Osteocyte (in vitro differentiated cells): ENCODE measurements around the gene XRCC1. TPM values are rescaled to one million over a fixed set of nuclear protein-coding genes. Genes with fewer than 3 reads are reported as not detected.
"Not testable (repeated sequence)": the region's sequence is repeated elsewhere in the genome, so short reads cannot be mapped to it uniquely, and the experiment has no call there.

Experiments
- DNase-seq: peaks from one replicate; pipeline ENCODE4 v3.0.0; 2021; ENCODE audit warnings: mixed read lengths; ENCODE audit not compliant: unreplicated experiment; ENCODE audit errors: extremely low spot score
- H3K27ac Mint-ChIP-seq: one replicate; pipeline ENCODE4 v1.8.0; 2021; ENCODE audit warnings: mild to moderate bottlenecking, mixed read lengths; ENCODE audit not compliant: unreplicated experiment
- H3K27me3 Mint-ChIP-seq: one replicate; pipeline ENCODE4 v1.8.0; 2021; ENCODE audit warnings: mixed read lengths; ENCODE audit not compliant: unreplicated experiment
- H3K36me3 Mint-ChIP-seq: one replicate; pipeline ENCODE4 v1.8.0; 2021; ENCODE audit warnings: mixed read lengths; ENCODE audit not compliant: unreplicated experiment
- H3K4me1 Mint-ChIP-seq: one replicate; pipeline ENCODE4 v1.8.0; 2021; ENCODE audit warnings: mixed read lengths; ENCODE audit not compliant: unreplicated experiment
- H3K4me3 Mint-ChIP-seq: one replicate; pipeline ENCODE4 v1.8.0; 2021; ENCODE audit warnings: mild to moderate bottlenecking, moderate library complexity, mixed read lengths; ENCODE audit not compliant: unreplicated experiment
- H3K9me3 Mint-ChIP-seq: one replicate; pipeline ENCODE4 v1.8.0; 2021; ENCODE audit warnings: mixed read lengths; ENCODE audit not compliant: unreplicated experiment
- total RNA-seq: library from RNA; stranded (reverse); gene quantifications from 2 replicates; pipeline ENCODE4 v1.2.1, GENCODE V29; 2021
- TF ChIP-seq, protein P1 (sequence below): fragments of 200-600 bp; sonication (generic); IDR thresholded peaks from 2 replicates; pipeline ENCODE4 v1.5.0; 2021; ENCODE audit warnings: antibody characterized with exemption, mild to moderate bottlenecking, moderate library complexity

Gene XRCC1
- total RNA-seq, 1 donor from 2014 or later = 43.2 TPM

DNA sequence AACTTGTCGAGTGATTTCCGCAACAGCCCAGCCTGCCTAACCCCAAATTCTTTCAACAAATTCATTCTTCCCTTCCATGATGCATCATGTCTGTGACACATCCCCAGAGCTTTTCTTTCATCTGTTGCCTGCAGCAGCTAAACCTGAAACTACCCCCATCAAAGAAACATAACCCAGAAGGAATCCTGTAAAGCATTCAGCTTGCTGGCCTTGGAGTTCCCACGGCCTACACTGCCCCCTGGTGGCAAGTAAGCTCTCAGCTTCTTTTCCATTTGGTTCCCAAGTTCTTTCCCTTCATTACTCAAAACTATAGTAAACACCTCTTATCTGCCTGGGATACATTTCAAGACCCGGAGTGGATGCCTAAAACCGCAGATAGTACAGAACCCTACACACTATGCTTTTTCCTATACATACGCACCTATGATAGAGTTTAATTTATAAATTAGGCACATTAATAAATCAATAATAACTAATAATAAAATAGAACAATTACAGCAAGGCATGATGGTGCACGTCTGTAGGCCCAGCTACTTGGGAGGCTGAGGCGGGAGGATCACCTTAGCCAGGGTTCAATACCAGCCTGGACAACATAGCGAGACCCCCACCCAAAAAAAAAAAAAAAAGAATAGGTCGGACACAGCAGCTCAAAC is 55.8 kb downstream of the XRCC1 start:
- Mint-ChIP-seq H3K27me3 (no peaks in the 10 kb centered on the region), H3K36me3 (peaks cover 5% of the 10 kb centered on the region), H3K9me3 (no peaks in the 10 kb centered on the region), H3K4me3 (no peak overlapping the region), H3K4me1 (peaks cover 15% of the 10 kb centered on the region), H3K27ac (peak overlapping the region; percentile 20)
- TF ChIP-seq, protein P1, sequence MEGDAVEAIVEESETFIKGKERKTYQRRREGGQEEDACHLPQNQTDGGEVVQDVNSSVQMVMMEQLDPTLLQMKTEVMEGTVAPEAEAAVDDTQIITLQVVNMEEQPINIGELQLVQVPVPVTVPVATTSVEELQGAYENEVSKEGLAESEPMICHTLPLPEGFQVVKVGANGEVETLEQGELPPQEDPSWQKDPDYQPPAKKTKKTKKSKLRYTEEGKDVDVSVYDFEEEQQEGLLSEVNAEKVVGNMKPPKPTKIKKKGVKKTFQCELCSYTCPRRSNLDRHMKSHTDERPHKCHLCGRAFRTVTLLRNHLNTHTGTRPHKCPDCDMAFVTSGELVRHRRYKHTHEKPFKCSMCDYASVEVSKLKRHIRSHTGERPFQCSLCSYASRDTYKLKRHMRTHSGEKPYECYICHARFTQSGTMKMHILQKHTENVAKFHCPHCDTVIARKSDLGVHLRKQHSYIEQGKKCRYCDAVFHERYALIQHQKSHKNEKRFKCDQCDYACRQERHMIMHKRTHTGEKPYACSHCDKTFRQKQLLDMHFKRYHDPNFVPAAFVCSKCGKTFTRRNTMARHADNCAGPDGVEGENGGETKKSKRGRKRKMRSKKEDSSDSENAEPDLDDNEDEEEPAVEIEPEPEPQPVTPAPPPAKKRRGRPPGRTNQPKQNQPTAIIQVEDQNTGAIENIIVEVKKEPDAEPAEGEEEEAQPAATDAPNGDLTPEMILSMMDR = peak; percentile 95
- peak; percentile 91 for DNase-seq

DNA sequence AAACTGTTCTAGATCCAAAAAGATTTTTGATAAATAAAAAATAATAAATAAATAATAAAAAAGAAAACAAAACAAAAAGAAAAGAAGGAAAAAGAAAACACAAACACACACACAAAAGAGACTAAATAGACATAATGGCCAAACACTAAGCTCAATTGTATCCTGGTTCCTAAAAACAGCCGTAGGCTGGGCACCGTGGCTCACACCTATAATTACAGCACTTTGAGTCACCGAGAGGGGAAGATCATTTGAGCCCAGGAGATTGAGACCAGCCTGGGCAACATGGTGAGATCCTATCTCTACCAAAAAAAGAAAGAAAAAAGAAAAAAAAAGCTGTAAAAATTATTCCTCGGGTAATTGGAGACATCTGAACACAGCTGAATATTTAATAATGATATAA is 57.3 kb downstream of the XRCC1 start:
- H3K36me3 Mint-ChIP-seq = peaks cover 9% of the 10 kb centered on the region
- no peaks in the 10 kb centered on the region for H3K9me3 Mint-ChIP-seq
- DNase-seq = no peak
- TF ChIP-seq, protein P1 = no peak
- H3K4me3 Mint-ChIP-seq = no peak overlapping the region
- no peak overlapping the region for H3K27ac Mint-ChIP-seq
- no peaks in the 10 kb centered on the region for H3K27me3 Mint-ChIP-seq
- peaks cover 11% of the 10 kb centered on the region for H3K4me1 Mint-ChIP-seq

DNA sequence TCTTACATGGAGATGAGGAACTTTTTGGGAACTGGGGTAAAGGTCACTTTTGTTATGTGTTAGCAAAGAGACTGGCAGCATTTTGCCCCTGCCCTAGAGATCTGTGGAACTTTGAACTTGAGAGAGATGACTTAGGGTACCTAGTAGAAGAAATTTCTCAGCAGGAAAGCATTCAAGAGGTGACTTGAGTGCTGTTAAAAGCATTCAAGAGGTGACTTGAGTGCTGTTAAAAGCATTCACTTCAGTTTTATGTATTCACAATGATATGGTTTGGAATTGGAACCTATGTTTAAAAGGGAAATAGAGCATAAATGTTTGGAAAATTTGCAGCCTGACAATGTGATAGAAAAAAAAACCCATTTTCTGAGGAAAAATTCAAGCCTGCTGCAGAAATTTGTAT is 62.9 kb downstream of the XRCC1 start:
- H3K9me3 Mint-ChIP-seq, DNase-seq, H3K27ac Mint-ChIP-seq, H3K27me3 Mint-ChIP-seq, H3K4me1 Mint-ChIP-seq, H3K4me3 Mint-ChIP-seq: not testable (repeated sequence)
- peaks cover 27% of the 10 kb centered on the region for H3K36me3 Mint-ChIP-seq

DNA sequence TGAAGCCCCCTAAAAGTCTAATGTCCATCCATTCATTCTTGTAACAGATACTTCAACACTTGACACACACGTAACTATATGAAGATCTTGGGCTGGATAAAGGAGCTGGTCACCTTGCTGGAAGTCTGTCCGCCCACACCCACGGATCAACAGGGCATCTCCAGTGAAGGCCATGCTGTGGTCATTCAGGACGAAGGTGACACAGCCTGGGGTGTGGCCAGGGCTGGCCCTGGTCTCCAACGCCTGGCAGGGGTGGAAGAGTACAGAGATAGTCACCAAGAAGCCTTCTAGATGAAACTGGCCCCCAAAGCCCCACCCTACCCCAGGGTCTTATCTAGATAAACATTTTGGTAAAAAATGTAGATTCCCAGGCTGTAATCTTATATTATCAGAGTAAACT is 64.0 kb downstream of the XRCC1 start:
- Mint-ChIP-seq H3K4me1 (no peaks in the 10 kb centered on the region), H3K36me3 (peaks cover 27% of the 10 kb centered on the region), H3K27me3 (no peaks in the 10 kb centered on the region), H3K27ac (no peak overlapping the region), H3K9me3 (no peaks in the 10 kb centered on the region), H3K4me3 (no peak overlapping the region)
- DNase-seq = no peak
- TF ChIP-seq, protein P1 = no peak

DNA sequence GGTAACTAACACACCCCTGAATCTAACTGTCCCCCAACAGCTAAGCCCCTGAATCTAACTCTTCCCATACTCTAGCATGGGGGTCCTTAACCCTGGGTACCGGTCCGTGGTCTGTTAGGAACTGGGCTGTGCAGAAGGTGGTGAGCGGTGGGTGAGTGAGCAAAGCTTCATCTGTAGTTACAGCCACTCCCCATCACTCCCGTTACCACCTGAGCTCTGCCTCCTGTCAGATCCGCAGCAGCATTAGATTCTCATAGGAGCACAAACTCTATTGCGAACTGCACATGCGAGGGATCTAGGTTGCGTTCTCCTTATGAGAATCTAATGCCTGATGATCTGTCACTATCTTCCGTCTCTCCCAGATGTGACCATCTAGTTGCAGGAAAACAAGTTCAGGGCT is 64.6 kb downstream of the XRCC1 start:
- peaks cover 28% of the 10 kb centered on the region for H3K36me3 Mint-ChIP-seq
- H3K4me3 Mint-ChIP-seq = no peak overlapping the region
- no peak overlapping the region for H3K27ac Mint-ChIP-seq
- TF ChIP-seq, protein P1 = no peak
- no peaks in the 10 kb centered on the region for H3K4me1 Mint-ChIP-seq
- no peaks in the 10 kb centered on the region for H3K9me3 Mint-ChIP-seq
- no peaks in the 10 kb centered on the region for H3K27me3 Mint-ChIP-seq
- DNase-seq = no peak
